Fibroblast of lung (primary cell): ENCODE results near the gene HAUS8. TPM values are rescaled to one million over a fixed set of nuclear protein-coding genes. Genes with fewer than 3 reads are reported as not detected.

Source experiments
- DNase-seq, 2 donors: peaks; one replicate each; pipeline versions ENCODE4 v3.0.0 to v3.0.0-alpha.2; 2010; ENCODE audit warnings: low read depth in 2 of 2
- H2AFZ ChIP-seq: 2 replicates; pipeline ENCODE4 v1.5.1; 2012; ENCODE audit warnings: low read length, control low read depth, inconsistent platforms
- H3K27ac ChIP-seq: 2 replicates; pipeline ENCODE4 v1.5.1; 2011; ENCODE audit warnings: low read length, control low read depth; ENCODE audit not compliant: insufficient read depth
- H3K27me3 ChIP-seq: 2 replicates; pipeline ENCODE4 v1.5.1; 2011; ENCODE audit warnings: mild to moderate bottlenecking, low read length; ENCODE audit not compliant: control insufficient read depth, insufficient read depth
- H3K36me3 ChIP-seq: 2 replicates; pipeline ENCODE4 v1.5.1; 2011; ENCODE audit warnings: low read length; ENCODE audit not compliant: control insufficient read depth, insufficient read depth
- H3K4me1 ChIP-seq: 2 replicates; pipeline ENCODE4 v1.5.1; 2011; ENCODE audit warnings: low read length; ENCODE audit not compliant: control insufficient read depth, insufficient read depth; ENCODE audit errors: extremely low read depth
- H3K4me2 ChIP-seq: 2 replicates; pipeline ENCODE4 v1.5.1; 2011; ENCODE audit warnings: low read length, control low read depth; ENCODE audit not compliant: insufficient read depth; ENCODE audit errors: extremely low read depth
- H3K4me3 ChIP-seq, 4 experiments: fragments of 200-600 bp in 1 of 4; sonication (generic) in 1 of 4; replicated peaks in 1 of 4; 2 replicates each; pipeline ENCODE4 v1.5.1; 2011 to 2016; ENCODE audit warnings: low read length in 4 of 4, low read depth in 3 of 4, mild to moderate bottlenecking in 3 of 4, control low read depth in 2 of 4, inconsistent platforms in 1 of 4, mixed read lengths in 1 of 4; ENCODE audit not compliant: insufficient read depth in 1 of 4; ENCODE audit errors: control extremely low read depth in 1 of 4
- H3K79me2 ChIP-seq: 2 replicates; pipeline ENCODE4 v1.5.1; 2012; ENCODE audit warnings: mild to moderate bottlenecking, low read length, inconsistent platforms; ENCODE audit not compliant: control insufficient read depth, insufficient read depth
- H3K9ac ChIP-seq: 2 replicates; pipeline ENCODE4 v1.5.1; 2011; ENCODE audit warnings: mild to moderate bottlenecking, low read length, control low read depth; ENCODE audit not compliant: insufficient read depth
- H3K9me3 ChIP-seq: 2 replicates; pipeline ENCODE4 v1.5.1; 2012; ENCODE audit warnings: low read depth, low read length; ENCODE audit not compliant: control insufficient read depth, insufficient read depth
- H4K20me1 ChIP-seq: 2 replicates; pipeline ENCODE4 v1.5.1; 2011; ENCODE audit warnings: low read length; ENCODE audit not compliant: control insufficient read depth, insufficient read depth; ENCODE audit errors: extremely low read depth
- EZH2 ChIP-seq: IDR thresholded peaks from 2 replicates; pipeline ENCODE4 v1.5.1; 2012; ENCODE audit warnings: low read length, control low read depth, mild to moderate bottlenecking; ENCODE audit errors: missing control alignments
- polyA plus RNA-seq, 2 donors: library from polyadenylated mRNA; depleted of rRNA in 1 of 2; stranded (reverse) in 1 of 2; unstranded in 1 of 2; fragments of >200 nt; gene quantifications; 2 replicates each; pipeline ENCODE4 v1.2.1, GENCODE V29; 2011 to 2012; ENCODE audit warnings: missing spikeins in 1 of 2
- total RNA-seq: library from RNA; depleted of rRNA; stranded (reverse); fragments of >200 nt; gene quantifications from 2 replicates; pipeline ENCODE4 v1.2.1, GENCODE V29; 2014
- TF ChIP-seq, protein P1 (sequence below), 2 donors: IDR thresholded peaks in 1 of 2; conservative IDR thresholded peaks in 1 of 2; 1 replicate in 1 of 2; 2 replicates in 1 of 2; pipeline ENCODE4 v1.5.1; 2011 to 2012; ENCODE audit warnings: low read length in 2 of 2, control low read depth in 1 of 2, inconsistent platforms in 1 of 2, low read depth in 1 of 2, mild to moderate bottlenecking in 1 of 2

HAUS8 gene
- total and polyA plus RNA-seq, 2 donors (not counting 1 experiment from before 2014, with no cell fraction given): 2.0 to 6.7 TPM

DNA sequence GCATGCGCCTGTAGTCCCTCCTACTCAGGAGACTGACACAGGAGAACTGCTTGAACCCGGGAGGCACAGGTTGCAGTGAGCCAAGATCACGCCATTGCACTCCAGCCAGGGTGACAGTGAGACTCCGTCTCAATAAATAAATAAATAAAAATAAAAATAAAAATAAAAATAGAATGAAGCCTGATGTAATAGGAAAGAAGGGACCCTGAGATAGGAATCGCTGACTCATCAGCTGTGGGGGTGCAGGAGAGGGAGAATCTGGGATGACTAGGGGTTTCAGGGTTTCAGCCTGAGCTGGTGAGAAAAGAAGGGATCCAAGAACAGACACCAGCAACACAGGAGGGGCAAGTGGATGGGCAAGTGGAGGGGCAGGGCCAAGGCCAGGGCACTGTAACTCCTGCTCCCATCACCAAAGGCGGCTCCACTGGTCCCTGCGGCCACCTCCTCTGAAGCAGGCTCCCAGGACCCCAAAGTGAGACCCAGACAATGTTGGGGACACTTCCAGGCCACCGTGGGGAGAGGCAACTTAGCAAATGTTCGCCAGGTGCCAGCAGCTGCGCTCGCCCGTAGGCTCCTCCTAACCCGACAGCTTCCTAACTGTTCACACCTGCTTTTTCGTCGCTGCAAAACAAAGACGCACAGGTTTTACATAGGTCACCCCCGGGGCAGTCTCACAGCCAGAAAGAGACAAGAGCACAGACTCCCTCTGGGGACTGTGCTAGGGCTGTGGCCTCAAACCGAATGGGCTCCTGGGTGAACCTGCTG lies 1.2 kb downstream of the HAUS8 start:
- Histone ChIP-seq H3K9ac (peak overlapping the region; percentile 44), H3K79me2 (peaks cover 57% of the 10 kb centered on the region), H3K36me3 (no peaks in the 10 kb centered on the region), H3K4me2 (peak overlapping the region; percentile 88), H3K27ac (peak overlapping the region; percentile 86), H3K4me1 (peaks cover 19% of the 10 kb centered on the region), H3K4me3 (peak overlapping the region; percentile 65 to 85 (median 78)), H3K9me3 (no peaks in the 10 kb centered on the region), H2AFZ (peak overlapping the region; percentile 39), H4K20me1 (no peaks in the 10 kb centered on the region), H3K27me3 (no peaks in the 10 kb centered on the region)
- TF ChIP-seq EZH2: no peak
- TF ChIP-seq, protein P1, sequence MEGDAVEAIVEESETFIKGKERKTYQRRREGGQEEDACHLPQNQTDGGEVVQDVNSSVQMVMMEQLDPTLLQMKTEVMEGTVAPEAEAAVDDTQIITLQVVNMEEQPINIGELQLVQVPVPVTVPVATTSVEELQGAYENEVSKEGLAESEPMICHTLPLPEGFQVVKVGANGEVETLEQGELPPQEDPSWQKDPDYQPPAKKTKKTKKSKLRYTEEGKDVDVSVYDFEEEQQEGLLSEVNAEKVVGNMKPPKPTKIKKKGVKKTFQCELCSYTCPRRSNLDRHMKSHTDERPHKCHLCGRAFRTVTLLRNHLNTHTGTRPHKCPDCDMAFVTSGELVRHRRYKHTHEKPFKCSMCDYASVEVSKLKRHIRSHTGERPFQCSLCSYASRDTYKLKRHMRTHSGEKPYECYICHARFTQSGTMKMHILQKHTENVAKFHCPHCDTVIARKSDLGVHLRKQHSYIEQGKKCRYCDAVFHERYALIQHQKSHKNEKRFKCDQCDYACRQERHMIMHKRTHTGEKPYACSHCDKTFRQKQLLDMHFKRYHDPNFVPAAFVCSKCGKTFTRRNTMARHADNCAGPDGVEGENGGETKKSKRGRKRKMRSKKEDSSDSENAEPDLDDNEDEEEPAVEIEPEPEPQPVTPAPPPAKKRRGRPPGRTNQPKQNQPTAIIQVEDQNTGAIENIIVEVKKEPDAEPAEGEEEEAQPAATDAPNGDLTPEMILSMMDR (conservative IDR thresholded peaks at IDR 0.05 in 1 of 2, IDR thresholded peaks at IDR 0.05 in 1 of 2; ENCODE audit: low read depth in 1 of 2, low read length in 2 of 2): no peak
- DNase-seq: no peak

- peaks cover 6% of the 10 kb centered on the region for H3K4me1 ChIP-seq
- H3K27me3 ChIP-seq: no peaks in the 10 kb centered on the region
- no peak overlapping the region for H3K4me3 ChIP-seq
- H3K79me2 ChIP-seq: peaks cover 25% of the 10 kb centered on the region
- no peak overlapping the region for H3K27ac ChIP-seq
- no peak overlapping the region for H3K4me2 ChIP-seq
- no peaks in the 10 kb centered on the region for H3K36me3 ChIP-seq
- TF ChIP-seq, protein P1 (conservative IDR thresholded peaks at IDR 0.05 in 1 of 2, IDR thresholded peaks at IDR 0.05 in 1 of 2; ENCODE audit: low read depth in 1 of 2, low read length in 2 of 2): no peak
- no peak for TF ChIP-seq EZH2
- H3K9ac ChIP-seq: no peak overlapping the region
- DNase-seq: no peak
- H3K9me3 ChIP-seq: no peaks in the 10 kb centered on the region
- H2AFZ ChIP-seq: no peak overlapping the region
- no peaks in the 10 kb centered on the region for H4K20me1 ChIP-seq
Measured at GRCh38 chr19:17070912-17071311, 4.3 kb downstream of the HAUS8 start.

GRCh38 chr19:17070421-17070820 lies 4.8 kb downstream of the HAUS8 start:
- peaks cover 6% of the 10 kb centered on the region for H3K4me1 ChIP-seq
- H3K4me2 ChIP-seq: no peak overlapping the region
- no peaks in the 10 kb centered on the region for H4K20me1 ChIP-seq
- no peaks in the 10 kb centered on the region for H3K36me3 ChIP-seq
- no peak for TF ChIP-seq EZH2
- TF ChIP-seq, protein P1 (conservative IDR thresholded peaks at IDR 0.05 in 1 of 2, IDR thresholded peaks at IDR 0.05 in 1 of 2; ENCODE audit: low read depth in 1 of 2, low read length in 2 of 2): no peak
- no peak overlapping the region for H3K4me3 ChIP-seq
- no peaks in the 10 kb centered on the region for H3K27me3 ChIP-seq
- peaks cover 24% of the 10 kb centered on the region for H3K79me2 ChIP-seq
- no peaks in the 10 kb centered on the region for H3K9me3 ChIP-seq
- H3K27ac ChIP-seq: no peak overlapping the region
- H2AFZ ChIP-seq: no peak overlapping the region
- no peak overlapping the region for H3K9ac ChIP-seq
- DNase-seq: no peak
